HL-60/S4 treated with phorbol 12-myristate 13-acetate at 8.2 ng/mL for 4 days and 3 days (cell line): ENCODE measurements around the gene CAMKK2.
"Not testable (repeated sequence)": the region's sequence is repeated elsewhere in the genome, so short reads cannot be mapped to it uniquely, and the experiment has no call there.

Source experiments
- in situ Hi-C: fragments of 300-500 bp; cut with MboI; formaldehyde crosslinking; loops from 2 replicates; pipeline ENCODE4 v1.15.0; 2022; ENCODE audit warnings: low sequenced_read_pairs

CAMKK2 gene

DNA sequence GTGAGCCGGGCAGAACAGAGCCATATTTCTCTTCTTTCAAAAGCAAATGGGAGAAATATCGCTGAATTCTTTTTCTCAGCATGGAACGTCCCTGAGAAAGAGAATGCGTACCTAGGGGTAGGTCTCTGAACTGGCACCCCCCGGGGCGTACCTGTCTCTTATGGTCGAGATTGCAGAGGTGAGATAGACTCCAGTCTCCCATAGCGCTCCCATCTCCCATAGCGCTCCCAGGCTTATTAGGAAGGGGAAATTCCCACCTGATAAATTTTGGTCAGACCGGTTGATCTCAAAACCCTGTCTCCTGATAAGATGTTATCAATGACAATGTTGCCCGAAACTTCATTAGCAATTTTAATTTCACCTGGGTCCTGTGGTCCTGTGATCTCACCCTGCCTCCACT lies 16.0 kb downstream of the CAMKK2 start:
- in situ Hi-C loops, result not testable (repeated sequence)

DNA sequence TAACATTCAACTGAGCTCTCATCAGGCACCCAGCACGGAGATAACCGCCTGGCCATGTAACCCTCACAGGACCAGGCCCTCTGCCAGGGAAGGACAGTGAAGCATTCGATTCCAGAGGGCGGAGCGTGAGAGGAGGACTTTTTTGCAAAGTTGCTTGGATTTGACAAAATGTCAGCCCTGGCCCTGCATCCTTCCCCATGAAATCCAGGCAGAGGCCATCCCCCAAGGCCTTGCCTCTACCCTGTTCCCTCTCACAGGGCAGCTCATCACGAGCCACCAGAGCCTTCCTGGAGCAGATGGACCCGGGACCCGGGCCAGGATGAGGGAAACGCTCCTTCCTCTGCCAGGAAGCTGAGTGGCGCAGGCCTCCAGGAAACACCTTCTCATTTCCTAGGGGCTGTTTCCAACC lies 17.0 kb downstream of the CAMKK2 start:
- in situ Hi-C loops, result no loop called here

DNA sequence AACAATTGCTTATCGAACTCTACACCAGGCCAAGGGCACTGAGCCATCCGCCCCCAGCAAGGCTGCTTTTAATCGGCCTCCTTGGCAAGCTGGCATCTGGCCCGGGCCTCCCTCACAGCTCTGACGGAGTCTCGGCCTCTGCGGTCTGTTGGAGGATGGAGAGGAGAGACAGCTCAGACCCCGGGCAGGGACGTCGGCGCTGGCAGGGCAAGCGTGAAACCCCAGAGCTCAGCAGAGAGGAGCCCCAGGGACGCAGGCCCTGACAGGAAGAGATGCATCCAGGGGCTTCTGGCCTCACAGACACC lies 17.5 kb downstream of the CAMKK2 start:
- in situ Hi-C loops, result no loop called here

DNA sequence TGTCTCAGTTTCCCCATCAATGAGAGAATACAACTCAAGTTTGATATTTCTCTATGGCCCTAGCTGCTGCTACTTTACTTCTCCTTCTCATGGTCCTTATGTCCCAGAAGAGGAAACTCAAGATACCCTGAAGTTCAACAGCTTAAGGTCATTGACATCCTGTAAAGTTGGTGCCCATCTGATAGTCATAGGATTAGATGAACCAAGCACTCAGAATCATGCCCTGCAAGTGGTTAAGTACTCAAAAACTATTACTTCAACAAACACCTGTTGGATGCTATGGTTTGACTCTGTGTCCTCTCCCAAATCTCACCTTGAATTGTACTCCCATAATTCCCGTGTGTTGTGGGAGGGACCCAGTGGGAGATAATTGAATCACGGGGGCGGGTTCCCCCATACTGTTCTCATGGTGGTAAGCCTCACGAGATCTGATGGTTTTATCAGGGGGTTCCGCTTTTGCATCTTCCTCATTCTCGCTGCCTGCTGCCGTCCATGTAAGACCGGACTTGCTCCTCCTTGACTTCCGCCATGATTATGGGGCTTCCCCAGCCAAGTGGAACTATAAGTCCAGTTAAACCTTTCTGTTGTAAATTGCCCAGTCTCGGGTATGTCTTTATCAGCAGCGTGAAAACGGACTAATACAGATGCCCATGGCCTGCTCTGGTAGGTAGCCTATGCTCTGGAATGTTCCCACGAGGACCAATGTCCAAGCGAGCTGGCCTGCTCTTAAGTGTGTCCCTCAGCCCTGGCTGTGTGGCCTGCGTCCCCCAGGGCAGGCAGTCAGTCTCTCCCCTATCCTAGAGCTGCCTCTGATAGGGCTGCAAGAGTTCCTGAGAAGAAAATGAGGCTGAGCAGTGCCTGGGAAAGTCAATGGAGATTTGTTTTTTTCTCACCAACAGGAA lies 18.1 kb downstream of the CAMKK2 start:
- in situ Hi-C loops, result no loop called here

DNA sequence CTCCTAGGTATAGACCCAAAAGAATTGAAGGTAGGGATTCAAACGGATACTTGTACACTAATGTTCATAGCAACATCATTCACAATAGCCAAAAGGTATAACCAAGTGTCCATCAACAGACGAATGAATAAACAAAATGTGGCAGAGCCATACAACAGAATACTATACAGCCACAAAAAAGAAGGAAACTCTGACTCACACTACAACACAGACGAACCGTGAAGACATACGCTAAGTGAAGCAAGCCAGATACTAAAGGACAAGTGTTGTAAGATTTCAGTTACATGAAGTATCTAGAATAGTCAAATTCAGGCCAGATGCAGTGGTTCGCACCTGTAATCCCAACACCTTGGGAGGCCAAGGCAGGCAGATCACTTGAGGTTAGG lies 19.1 kb downstream of the CAMKK2 start:
- in situ Hi-C loops, result no loop called here

DNA sequence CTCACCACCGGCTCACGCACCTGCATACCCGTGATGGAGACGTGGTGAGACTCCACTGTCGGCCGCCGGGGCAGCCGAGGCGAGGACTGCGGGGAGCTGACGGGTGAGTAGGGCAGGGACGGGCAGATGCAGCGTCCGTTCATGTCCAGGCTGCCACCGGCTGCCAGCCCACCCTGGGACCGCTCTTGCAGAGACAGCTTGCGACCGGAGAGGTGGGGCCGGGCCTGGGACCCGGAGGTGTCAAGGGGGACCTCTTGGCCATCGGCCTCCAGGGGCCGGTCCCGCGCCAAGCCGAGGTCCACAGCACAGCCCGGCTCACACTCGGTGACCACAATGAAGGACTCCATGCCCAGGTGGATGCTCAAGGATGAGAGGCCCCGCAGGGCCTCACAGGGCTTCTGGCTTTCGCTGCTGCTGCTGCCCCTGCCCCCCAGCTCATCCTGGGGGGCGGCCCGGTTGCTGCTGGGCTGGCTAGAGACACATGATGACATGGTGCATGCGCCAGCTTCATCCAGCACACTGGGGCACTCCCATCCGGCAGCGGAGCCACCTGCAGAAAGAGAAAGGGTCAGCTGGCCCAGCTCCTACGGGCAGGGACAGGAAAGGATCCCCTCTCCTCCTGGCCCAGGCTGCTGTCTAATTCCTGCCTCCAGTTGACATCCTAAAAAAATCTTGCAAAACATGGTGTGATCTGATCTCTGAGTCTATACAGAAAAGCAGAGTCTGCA lies 22.3 kb downstream of the CAMKK2 start:
- in situ Hi-C loops, result no loop called here

DNA sequence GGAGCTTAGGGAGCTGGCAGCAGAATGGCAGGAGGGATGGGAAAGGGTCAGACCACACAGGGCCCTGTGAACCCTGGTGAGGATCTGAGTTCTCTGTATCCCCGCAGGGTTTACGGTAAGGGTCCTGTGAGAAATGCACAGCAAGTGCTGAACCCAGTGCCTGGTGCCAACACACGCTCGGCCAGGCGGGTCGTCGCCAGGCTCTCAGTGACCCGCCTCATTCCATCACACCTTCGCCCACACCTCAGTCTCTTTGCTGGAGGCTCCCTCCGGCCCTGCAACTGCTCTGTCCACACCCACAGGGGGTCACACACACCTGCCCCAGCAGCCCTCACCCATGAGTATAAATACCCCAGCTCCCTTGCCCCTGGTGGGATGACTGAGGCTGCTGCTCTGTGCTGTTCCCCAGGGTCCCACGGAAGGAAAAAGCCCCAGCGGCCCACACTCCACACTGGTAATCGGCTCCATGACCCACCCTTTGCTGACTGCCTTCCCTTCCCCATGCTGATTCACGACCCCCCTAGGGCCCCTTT lies 23.1 kb downstream of the CAMKK2 start:
- in situ Hi-C loops, result no loop called here

DNA sequence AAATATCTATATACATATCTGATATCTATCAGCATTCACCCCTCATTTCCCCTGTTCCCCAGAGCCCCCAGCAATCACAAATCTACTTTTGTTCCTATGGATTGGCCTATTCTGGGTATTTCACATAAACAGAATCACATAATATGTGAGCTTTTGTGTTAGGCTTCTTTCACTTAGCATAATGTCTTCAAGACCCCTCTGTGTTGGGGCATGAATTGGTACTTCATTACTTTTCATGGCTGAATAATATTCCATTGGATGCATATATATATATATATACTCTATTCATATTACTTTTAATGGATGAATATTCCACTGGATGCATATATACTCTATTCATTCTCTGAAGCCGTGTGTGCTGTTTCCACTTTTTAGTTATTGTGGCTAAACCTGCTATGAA lies 28.7 kb downstream of the CAMKK2 start:
- in situ Hi-C loops, result no loop called here

DNA sequence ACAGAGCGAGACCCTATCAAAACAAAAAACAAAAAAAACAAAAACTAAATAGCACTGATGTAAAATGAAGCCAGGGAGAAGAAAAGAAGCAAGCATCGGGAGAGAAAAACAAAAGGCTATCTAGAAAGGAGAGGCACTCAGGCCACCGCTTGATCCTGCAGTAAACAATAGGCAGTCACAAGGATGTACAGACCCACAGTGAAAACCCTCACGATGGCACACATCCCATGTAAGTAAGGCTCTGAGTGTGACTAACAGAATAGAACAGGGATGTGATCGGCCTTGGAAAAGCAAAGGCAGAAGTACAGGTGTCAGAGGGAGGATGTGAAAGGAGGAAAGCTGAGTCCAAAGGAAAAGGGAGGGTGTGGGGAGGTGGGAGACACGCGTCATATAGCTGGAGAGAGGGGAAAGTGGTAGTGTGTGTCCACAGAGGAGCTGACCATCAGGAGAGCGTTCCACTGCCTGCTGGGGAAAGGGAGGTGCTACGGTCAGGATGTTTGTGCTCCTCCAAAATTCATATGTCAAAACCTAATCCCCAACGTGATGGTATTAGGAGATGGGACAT lies 31.5 kb downstream of the CAMKK2 start:
- in situ Hi-C loops, result no loop called here

DNA sequence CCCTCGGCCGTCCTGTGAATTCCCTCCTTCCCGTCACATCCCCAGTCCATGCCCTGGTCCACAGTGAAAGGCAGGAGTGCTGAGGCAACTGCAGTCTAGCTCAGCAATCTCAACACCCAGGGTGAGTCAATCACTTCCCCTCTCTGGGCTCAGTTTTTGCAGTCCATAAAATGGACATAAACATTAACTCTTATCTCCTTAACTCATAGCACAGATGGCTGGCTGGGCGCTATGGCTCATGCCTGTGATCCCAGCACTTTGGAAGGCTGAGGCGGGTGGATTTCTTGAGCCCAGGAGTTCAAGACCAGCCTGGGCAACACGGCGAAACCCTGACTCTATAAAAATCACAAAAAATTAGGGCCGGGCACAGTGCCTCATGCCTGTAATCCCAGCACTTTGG lies 32.4 kb downstream of the CAMKK2 start:
- in situ Hi-C loops, result no loop called here

DNA sequence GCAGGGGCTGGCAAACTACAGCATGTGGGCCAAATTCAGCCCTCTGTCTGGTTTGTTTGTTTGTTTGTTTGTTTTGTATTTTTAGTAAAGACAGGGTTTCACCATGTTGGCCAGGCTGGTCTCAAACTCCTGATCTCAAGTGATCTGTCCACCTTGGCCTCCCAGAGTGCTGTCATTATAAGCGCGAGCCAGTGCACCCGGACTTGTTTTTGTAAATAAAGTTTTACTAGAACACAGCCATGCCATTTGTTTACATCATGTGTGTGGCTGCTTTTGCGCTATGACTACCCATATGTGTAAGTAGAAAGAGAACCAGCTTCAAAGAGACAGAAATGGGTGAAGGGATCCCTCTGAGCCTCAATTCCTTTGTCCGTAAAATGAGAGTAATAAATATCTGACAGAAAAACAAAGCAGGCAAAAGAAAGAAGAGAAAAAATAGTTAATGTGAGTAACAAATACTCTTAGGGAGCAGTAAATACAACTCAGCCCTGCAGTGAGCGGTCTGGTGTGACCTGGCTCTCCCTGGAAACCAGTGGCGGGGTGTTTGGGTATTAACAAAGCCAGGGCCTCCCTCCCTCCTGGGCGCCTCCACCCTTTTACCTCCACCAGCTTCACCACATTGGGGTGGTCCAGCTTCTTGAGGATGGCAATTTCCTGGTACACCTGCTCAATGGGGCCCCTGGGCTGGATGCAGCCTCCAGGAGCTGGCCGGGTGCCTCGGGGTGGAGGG lies 33.1 kb downstream of the CAMKK2 start:
- in situ Hi-C loops, result no loop called here

DNA sequence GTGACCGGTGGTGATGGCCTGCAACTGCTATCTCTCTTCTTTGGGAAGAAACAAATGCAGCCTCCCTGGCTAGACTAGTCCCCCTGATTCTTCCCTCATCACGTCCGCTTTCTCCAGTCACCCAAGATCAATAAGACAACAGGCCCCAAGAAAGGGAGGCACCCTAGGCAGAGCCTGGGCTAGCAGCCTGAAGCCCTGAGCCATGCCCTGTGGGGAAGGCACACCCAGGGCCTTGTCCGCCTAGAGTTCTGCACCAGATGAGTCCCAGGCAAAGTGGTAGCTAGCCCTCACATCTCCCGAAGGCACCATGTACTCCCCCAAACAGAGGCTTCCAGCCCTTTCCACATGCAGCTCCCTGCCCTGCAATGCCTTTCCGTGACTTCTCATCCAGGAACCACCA lies 35.1 kb downstream of the CAMKK2 start:
- in situ Hi-C loops, result no loop called here

DNA sequence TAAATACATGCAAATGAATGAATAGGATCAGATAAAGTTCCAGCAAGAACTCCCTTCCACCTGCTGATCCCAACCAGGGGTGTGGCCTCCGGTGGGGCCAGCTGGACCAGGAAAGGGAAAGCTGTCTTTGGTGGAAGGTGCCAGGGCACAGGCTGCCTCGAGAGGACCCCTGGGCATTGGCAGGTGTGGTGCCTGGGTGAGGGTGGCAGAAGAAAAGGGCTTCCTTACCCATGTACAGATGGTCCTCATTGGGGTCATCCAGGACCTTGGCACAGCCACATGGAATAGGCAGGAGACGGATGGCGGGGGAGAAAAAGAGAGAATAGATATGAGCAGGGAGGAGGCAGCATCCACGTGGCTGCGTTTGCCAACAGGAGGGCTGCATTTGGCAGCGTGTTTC lies 36.4 kb downstream of the CAMKK2 start:
- in situ Hi-C loops, result no loop called here

DNA sequence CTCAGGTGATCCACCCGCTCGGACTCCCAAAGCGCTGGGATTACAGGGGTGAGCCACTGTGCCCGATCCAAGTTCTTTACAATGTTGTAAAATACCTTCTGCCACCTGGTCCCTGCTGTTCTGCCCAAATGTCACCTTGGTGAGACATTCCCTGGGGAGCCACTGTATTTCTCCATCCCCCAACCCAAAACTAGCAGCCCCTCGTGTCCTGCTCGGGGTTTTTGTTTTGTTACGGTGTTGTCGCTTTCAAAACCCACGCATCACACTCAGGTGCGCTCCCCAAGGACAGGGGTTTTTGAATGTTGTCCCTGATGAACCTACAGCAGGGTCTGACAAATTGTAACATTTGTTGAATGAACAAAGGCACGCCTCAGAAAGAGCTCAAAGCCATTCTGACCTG lies 37.4 kb downstream of the CAMKK2 start:
- in situ Hi-C loops, result no loop called here

DNA sequence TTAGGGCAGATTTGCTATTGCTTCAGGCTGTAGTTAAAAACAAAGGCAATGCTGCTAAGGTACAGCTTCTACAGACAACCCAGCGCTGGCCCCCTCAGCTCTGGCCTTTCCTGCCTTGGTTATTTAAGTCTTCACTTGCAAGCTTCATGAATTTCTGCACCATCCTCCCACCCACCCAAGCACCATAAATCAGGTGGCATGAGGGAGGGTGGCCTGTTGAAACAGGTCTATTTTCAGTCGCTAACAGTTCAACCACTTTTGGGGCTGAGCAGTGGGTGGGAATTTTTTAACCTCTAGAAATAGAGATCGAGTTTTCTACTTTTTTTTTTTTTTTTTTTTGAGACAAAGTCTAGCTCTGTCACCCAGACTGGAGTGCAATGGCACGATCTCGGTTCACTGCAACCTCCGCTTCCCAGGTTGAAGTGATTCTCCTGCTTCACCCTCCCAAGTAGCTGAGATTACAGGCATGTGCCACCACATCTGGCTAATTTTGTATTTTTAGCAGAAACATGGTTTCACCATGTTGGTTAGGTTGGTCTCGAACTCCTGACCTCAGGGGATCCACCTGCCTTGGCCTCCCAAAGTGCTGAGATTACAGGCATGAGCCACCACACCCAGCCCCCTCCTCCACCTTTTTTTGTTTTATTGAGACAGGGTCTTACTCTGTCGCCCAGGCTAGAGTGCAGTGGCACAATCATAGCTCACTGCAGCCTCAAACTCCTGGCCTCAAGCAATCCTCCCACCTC lies 38.6 kb downstream of the CAMKK2 start:
- in situ Hi-C loops, result not testable (repeated sequence)

DNA sequence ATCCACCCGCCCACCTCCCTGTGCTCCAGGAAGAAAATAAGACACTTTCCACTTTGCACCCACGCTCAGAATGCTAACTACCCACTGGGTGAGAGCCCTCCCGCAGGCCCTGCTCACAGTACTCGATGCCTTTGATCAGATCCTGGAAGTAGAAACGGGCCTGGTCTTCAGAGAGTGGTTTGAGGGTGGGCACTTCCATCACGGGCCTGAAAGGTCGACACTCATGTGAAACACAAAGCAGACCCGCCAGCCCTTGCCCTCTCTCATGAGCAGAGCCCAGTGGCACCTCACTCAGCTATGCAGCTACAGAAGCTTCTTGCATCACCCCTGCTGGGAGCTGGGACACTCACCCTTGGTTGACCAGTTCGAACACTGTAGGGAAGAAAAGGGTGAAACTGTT lies 41.1 kb downstream of the CAMKK2 start:
- in situ Hi-C loops, result no loop called here

DNA sequence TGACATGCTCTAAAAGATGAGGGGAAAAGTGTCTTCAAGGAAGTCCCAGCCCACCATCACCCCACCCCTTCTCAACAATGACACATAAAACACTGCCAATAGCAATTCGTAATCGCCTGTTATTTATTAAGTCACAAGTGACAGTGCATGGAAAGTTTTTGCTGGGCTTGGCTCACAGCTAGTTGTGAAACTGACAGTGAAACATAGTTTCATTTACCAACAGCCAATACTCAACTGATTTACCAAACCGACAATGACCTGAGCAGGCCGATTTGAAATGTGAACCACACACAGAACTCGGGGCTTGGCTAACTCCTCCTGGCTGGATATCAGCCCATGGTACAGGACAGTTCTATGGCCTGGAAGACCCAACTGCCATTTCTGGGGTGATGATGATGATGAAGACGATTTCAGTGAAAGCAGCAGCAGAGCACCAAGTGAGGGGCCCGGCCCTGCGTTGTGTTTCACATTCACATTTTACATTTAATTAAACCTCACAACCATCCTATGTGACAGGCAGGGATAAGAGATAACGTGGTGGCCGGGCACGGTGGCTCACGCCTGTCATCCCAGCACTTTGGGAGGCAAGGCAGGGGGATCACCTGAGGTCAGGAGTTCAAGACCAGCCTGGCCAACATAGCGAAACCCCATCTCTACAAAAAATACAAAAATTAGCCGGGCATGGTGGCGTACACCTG lies 42.7 kb downstream of the CAMKK2 start:
- in situ Hi-C loops, result no loop called here

DNA sequence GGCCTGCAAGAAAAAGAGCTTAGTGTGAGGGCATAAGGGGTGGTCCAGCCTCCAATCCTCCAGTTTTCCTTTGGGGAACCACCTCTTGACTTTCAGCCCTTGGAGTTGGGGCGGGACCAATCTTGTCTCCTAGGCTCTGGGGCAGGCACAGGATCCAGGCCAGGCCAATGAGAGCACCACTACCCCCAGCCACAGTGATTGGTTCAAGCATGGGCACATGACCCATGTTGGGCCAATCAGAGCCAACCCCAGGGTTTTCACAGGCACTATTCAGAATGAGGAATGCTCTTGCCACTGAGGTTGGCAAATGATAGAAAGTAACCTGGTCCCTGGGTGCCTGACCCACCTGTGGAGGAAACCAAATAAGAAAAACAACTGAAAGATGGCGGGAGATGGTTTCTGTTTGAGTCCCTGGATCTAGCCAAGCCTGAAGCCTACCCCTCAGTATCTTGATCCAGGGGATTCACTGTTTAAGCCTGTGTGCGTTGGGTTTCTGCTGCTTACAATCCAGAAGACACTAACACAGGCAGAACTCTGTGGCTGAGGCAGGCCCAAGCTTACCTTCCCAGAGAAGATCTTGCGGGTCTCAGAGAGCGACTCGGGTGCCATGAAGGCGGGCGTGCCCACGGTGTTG lies 43.7 kb downstream of the CAMKK2 start:
- in situ Hi-C loops, result no loop called here

DNA sequence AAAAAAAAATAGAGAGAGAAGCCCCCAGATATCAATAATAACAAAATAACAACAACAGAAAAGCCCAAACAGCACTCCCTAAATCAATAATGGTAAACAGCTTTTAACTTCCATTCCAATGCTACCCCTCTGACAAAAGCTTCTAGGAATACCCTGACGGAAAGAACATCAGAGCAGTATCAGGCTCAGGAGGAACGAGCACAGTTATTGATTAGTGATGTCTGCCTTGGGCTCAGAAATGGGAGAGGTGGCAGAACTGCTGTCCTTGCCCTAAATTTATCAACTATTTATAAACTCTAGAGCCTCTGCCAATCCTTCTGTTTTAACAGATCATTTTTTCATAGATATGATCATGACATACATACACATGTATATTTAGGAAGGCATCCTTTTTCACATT lies 44.7 kb downstream of the CAMKK2 start:
- in situ Hi-C loops, result no loop called here

DNA sequence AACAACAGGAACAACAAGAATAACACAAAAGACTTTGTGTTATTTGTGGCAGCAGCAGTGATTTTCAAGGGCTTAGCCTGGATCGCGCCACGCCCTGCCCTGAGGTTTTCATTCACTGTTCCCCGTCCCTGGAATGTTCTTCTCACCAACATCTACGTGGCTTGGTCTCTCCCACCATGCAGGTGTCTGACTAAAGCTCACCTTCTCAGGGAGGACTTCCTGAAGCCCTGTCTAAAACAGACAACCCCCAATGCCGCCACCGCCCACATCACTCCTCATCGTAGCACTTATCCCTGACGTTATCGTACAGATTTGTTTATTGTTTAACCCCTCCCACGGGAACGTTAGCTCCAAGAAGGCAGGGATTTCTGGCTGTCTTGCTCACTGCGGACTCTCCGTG lies 46.1 kb downstream of the CAMKK2 start:
- in situ Hi-C loops, result no loop called here
